ENCODE results near the gene BRCC3. TPM values are rescaled to one million over a fixed set of nuclear protein-coding genes. Genes with fewer than 3 reads are reported as not detected.
A peak's percentile ranks its signal among the peaks of the same experiment; 100 is the strongest.

Gene BRCC3
- total and polyA plus RNA-seq, 2 of the 13 experiments (the other 11 are each of a cell fraction or from before 2014, with no cell fraction given) = 19.8 to 24.3 TPM

GRCh38 chrX:155026727-155027508 is 44.4 kb upstream of the BRCC3 start, which contains the start of gene FUNDC2 (continued):
- no peak for TF ChIP-seq ZZZ3 (CRISPR knock-in tag; IDR thresholded peaks at IDR 0.05; ENCODE audit: borderline replicate concordance)
- TF ChIP-seq FOXA3 (CRISPR knock-in tag; IDR thresholded peaks at IDR 0.05) = no peak
- no peak for TF ChIP-seq HCFC1 (IDR thresholded peaks at IDR 0.05; ENCODE audit: low read depth, low read length)
- no peak for TF ChIP-seq TRIM22 (IDR thresholded peaks at IDR 0.05)
- no peak for TF ChIP-seq ZNF251 (CRISPR knock-in tag; IDR thresholded peaks at IDR 0.05)
- TF ChIP-seq, protein P1, sequence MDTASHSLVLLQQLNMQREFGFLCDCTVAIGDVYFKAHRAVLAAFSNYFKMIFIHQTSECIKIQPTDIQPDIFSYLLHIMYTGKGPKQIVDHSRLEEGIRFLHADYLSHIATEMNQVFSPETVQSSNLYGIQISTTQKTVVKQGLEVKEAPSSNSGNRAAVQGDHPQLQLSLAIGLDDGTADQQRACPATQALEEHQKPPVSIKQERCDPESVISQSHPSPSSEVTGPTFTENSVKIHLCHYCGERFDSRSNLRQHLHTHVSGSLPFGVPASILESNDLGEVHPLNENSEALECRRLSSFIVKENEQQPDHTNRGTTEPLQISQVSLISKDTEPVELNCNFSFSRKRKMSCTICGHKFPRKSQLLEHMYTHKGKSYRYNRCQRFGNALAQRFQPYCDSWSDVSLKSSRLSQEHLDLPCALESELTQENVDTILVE (CRISPR knock-in tag; IDR thresholded peaks at IDR 0.05) = peak; percentile 92
- TF ChIP-seq ZNF839 (CRISPR knock-in tag; IDR thresholded peaks at IDR 0.05; ENCODE audit: borderline replicate concordance) = no peak
- TF ChIP-seq GATAD1 (CRISPR knock-in tag; IDR thresholded peaks at IDR 0.05) = peak; percentile 79; the same call in 1 of the 2 replicates
- TF ChIP-seq ARNT2 (CRISPR knock-in tag; IDR thresholded peaks at IDR 0.05; ENCODE audit: low read depth) = peak; percentile 60; the same call in 1 of the 2 replicates
- TF ChIP-seq ZNF30 (CRISPR knock-in tag; IDR thresholded peaks at IDR 0.05) = no peak
- TF ChIP-seq ELF4 (CRISPR knock-in tag; IDR thresholded peaks at IDR 0.05; ENCODE audit: borderline replicate concordance) = no peak
- no peak for TF ChIP-seq JUND (CRISPR knock-in tag; IDR thresholded peaks at IDR 0.05)
- peak; percentile 85 for TF ChIP-seq ZBTB2 (CRISPR knock-in tag; IDR thresholded peaks at IDR 0.05; ENCODE audit: low read depth)
- TF ChIP-seq SIX4 (CRISPR knock-in tag; IDR thresholded peaks at IDR 0.05) = no peak
- TF ChIP-seq ZBTB40 (IDR thresholded peaks at IDR 0.05) = no peak
- TF ChIP-seq ZBTB40 (CRISPR knock-in tag; IDR thresholded peaks at IDR 0.05) = peak; percentile 41; the same call in 1 of the 2 replicates
- no peak for TF ChIP-seq ZNF234 (CRISPR knock-in tag; conservative IDR thresholded peaks at IDR 0.05)

Measured in HepG2 (cell line).